ENCODE measurements around the gene HERPUD1. TPM values are rescaled to one million over a fixed set of nuclear protein-coding genes. Genes with fewer than 3 reads are reported as not detected.
A peak's percentile ranks its signal among the peaks of the same experiment; 100 is the strongest.

The HERPUD1 gene
- total and polyA plus RNA-seq, 9 of the 15 experiments (the other 6 are each of a cell fraction or from before 2014, with no cell fraction given), result 14.2 to 60.7 (median 37.4) TPM

DNA sequence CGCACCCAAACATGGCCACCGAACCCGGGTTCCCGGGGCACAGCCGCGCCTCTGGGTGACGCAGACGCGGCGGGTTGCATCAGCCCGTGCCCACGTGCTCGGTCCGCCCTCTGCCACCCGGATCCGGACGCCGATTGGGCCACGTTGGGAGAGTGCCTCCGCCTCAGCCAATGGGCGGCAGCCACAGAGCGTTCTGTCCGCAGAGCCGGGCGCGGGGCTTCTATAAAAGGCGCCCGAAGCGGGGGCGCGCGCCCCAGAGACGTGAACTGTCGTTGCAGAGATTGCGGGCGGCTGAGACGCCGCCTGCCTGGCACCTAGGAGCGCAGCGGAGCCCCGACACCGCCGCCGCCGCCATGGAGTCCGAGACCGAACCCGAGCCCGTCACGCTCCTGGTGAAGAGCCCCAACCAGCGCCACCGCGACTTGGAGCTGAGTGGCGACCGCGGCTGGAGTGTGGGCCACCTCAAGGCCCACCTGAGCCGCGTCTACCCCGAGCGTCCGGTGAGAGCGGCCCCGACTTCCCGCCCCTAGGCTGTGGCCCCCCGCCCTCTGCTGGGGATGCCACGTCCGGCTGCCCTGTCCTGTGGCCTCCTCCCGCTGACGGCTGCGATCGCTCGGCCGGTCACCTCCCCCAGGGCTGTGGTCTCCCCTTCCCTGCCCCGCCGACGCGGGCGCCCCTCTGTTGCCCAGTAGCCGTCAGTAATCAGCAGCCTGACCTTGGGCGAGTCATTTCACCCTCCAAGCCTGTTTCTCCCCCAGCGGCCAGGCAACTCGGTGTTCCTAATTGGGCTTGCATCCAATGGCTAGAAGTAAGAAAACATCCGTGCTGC, at the start of gene HERPUD1 (continued):
- TF ChIP-seq, protein P1, sequence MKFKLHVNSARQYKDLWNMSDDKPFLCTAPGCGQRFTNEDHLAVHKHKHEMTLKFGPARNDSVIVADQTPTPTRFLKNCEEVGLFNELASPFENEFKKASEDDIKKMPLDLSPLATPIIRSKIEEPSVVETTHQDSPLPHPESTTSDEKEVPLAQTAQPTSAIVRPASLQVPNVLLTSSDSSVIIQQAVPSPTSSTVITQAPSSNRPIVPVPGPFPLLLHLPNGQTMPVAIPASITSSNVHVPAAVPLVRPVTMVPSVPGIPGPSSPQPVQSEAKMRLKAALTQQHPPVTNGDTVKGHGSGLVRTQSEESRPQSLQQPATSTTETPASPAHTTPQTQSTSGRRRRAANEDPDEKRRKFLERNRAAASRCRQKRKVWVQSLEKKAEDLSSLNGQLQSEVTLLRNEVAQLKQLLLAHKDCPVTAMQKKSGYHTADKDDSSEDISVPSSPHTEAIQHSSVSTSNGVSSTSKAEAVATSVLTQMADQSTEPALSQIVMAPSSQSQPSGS (CRISPR knock-in tag; IDR thresholded peaks at IDR 0.05), result no peak; the same call in 1 of the 2 replicates
- TF ChIP-seq CXXC5 (CRISPR knock-in tag; IDR thresholded peaks at IDR 0.05) (peak; percentile 98), CTBP1 (IDR thresholded peaks at IDR 0.05; ENCODE audit: borderline replicate concordance) (peak; percentile 75; the same call in 1 of the 2 replicates), NR1H2 (CRISPR knock-in tag; IDR thresholded peaks at IDR 0.05) (no peak), CREB1 (IDR thresholded peaks at IDR 0.05) (peak; percentile 87), CREB1 (CRISPR knock-in tag; IDR thresholded peaks at IDR 0.05) (peak; percentile 90), TCFL5 (CRISPR knock-in tag; conservative IDR thresholded peaks at IDR 0.05) (no peak), EP400 (IDR thresholded peaks at IDR 0.05) (peak; percentile 100), PTBP1 (IDR thresholded peaks at IDR 0.05; ENCODE audit: low read depth, low read length) (no peak), GTF2F1 (IDR thresholded peaks at IDR 0.05; ENCODE audit: low read depth, low read length) (peak; percentile 98), POLR2H (tag; IDR thresholded peaks at IDR 0.05; ENCODE audit: low read depth) (peak; percentile 97), PPARD (CRISPR knock-in tag; IDR thresholded peaks at IDR 0.05) (no peak), GTF2E2 (tag; IDR thresholded peaks at IDR 0.05) (peak; percentile 99), ZNF12 (CRISPR knock-in tag; IDR thresholded peaks at IDR 0.05) (no peak), CHD4 (IDR thresholded peaks at IDR 0.05; ENCODE audit: insufficient read depth, insufficient replicate concordance, low read depth, low read length, poor library complexity, severe bottlenecking) (no peak), HLTF (IDR thresholded peaks at IDR 0.05) (no peak), RBM17 (IDR thresholded peaks at IDR 0.05; ENCODE audit: borderline replicate concordance, low read depth, low read length) (no peak), ZNF551 (CRISPR knock-in tag; IDR thresholded peaks at IDR 0.05) (no peak)
- TF ChIP-seq, protein P2, sequence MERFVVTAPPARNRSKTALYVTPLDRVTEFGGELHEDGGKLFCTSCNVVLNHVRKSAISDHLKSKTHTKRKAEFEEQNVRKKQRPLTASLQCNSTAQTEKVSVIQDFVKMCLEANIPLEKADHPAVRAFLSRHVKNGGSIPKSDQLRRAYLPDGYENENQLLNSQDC (CRISPR knock-in tag; IDR thresholded peaks at IDR 0.05), result no peak
- TF ChIP-seq, protein P3, sequence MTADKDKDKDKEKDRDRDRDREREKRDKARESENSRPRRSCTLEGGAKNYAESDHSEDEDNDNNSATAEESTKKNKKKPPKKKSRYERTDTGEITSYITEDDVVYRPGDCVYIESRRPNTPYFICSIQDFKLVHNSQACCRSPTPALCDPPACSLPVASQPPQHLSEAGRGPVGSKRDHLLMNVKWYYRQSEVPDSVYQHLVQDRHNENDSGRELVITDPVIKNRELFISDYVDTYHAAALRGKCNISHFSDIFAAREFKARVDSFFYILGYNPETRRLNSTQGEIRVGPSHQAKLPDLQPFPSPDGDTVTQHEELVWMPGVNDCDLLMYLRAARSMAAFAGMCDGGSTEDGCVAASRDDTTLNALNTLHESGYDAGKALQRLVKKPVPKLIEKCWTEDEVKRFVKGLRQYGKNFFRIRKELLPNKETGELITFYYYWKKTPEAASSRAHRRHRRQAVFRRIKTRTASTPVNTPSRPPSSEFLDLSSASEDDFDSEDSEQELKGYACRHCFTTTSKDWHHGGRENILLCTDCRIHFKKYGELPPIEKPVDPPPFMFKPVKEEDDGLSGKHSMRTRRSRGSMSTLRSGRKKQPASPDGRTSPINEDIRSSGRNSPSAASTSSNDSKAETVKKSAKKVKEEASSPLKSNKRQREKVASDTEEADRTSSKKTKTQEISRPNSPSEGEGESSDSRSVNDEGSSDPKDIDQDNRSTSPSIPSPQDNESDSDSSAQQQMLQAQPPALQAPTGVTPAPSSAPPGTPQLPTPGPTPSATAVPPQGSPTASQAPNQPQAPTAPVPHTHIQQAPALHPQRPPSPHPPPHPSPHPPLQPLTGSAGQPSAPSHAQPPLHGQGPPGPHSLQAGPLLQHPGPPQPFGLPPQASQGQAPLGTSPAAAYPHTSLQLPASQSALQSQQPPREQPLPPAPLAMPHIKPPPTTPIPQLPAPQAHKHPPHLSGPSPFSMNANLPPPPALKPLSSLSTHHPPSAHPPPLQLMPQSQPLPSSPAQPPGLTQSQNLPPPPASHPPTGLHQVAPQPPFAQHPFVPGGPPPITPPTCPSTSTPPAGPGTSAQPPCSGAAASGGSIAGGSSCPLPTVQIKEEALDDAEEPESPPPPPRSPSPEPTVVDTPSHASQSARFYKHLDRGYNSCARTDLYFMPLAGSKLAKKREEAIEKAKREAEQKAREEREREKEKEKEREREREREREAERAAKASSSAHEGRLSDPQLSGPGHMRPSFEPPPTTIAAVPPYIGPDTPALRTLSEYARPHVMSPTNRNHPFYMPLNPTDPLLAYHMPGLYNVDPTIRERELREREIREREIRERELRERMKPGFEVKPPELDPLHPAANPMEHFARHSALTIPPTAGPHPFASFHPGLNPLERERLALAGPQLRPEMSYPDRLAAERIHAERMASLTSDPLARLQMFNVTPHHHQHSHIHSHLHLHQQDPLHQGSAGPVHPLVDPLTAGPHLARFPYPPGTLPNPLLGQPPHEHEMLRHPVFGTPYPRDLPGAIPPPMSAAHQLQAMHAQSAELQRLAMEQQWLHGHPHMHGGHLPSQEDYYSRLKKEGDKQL (CRISPR knock-in tag; IDR thresholded peaks at IDR 0.05; ENCODE audit: borderline replicate concordance), result 0 out of 2 replicates have a peak, but pooled peaks have one; percentile 46
- TF ChIP-seq, protein P4, sequence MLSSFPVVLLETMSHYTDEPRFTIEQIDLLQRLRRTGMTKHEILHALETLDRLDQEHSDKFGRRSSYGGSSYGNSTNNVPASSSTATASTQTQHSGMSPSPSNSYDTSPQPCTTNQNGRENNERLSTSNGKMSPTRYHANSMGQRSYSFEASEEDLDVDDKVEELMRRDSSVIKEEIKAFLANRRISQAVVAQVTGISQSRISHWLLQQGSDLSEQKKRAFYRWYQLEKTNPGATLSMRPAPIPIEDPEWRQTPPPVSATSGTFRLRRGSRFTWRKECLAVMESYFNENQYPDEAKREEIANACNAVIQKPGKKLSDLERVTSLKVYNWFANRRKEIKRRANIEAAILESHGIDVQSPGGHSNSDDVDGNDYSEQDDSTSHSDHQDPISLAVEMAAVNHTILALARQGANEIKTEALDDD (IDR thresholded peaks at IDR 0.05), result no peak
